Activated CD8-positive, alpha-beta memory T cell treated with anti-CD3 and anti-CD28 coated beads, Interleukin-2, amount 10 ng/mL, durations not matched to agents 7 days and 5 days (primary cell): ENCODE data around the gene TUBA1C. TPM values are rescaled to one million over a fixed set of nuclear protein-coding genes. Genes with fewer than 3 reads are reported as not detected.

Experiments used
- ATAC-seq: fragments of 150-1000 bp; cut with Tn5 transposase; one replicate; pipeline ENCODE4 v1.10.0; 2021; ENCODE audit warnings: moderate library complexity
- CTCF ChIA-PET: fragments of 350-600 bp; sonication (Branson Sonifier 250); formaldehyde crosslinking; loops from one replicate; lab custom pipeline; 2021; ENCODE audit warnings: antibody characterized with exemption; lab: Charles Lee
- DNase-seq: peaks from one replicate; pipeline ENCODE4 v3.0.0-alpha.2; 2020
- H3K27ac Mint-ChIP-seq: one replicate; pipeline ENCODE4 v1.8.0; 2021; ENCODE audit warnings: mild to moderate bottlenecking, mixed read lengths
- H3K27me3 Mint-ChIP-seq: one replicate; pipeline ENCODE4 v1.8.0; 2021; ENCODE audit warnings: mixed read lengths
- H3K36me3 Mint-ChIP-seq: one replicate; pipeline ENCODE4 v1.8.0; 2021; ENCODE audit warnings: mild to moderate bottlenecking, mixed read lengths
- H3K4me1 Mint-ChIP-seq: one replicate; pipeline ENCODE4 v1.8.0; 2021; ENCODE audit warnings: mixed read lengths
- H3K4me3 Mint-ChIP-seq: one replicate; pipeline ENCODE4 v1.8.0; 2021; ENCODE audit warnings: mild to moderate bottlenecking, moderate library complexity, mixed read lengths
- H3K9me3 Mint-ChIP-seq: one replicate; pipeline ENCODE4 v1.8.0; 2022; ENCODE audit warnings: low read depth, mixed read lengths
- total RNA-seq, 2 experiments: library from RNA; stranded (reverse); gene quantifications; one replicate each; pipeline ENCODE4 v1.2.3, GENCODE V29; 2021

TUBA1C gene
- total RNA-seq = 100 to 1,000 TPM; 264 to 266 TPM

- peak; percentile 93 for DNase-seq
- Mint-ChIP-seq H3K9me3 (no peaks in the 10 kb centered on the region), H3K27ac (peak within 1 kb of the TSS; percentile 97), H3K4me3 (peak within 1 kb of the TSS; percentile 94), H3K4me1 (peaks cover 50% of the 10 kb centered on the region), H3K36me3 (peaks cover 40% of the 10 kb centered on the region), H3K27me3 (no peaks in the 10 kb centered on the region)
- CTCF ChIA-PET = interaction anchor here (1.0 to 2.7 kb wide), 13 partner anchors 9 to 275 kb away, joined by 3 to 12 read pairs (median 4); partner anchors contain the start of genes C1QL4, RHEBL1, TROAP and TUBA1A
- ATAC-seq = peak; percentile 88
These were observed at the start of gene TUBA1C for GRCh38 chr12:49264873-49265792. Gene TUBA1C, plus strand, starts transcription at chr12:49265082. Its CDS starts 100 bp downstream, at chr12:49265182.

- ATAC-seq (no peak), DNase-seq (no peak)
- Mint-ChIP-seq H3K27ac (no peak overlapping the region), H3K9me3 (no peaks in the 10 kb centered on the region), H3K36me3 (no peaks in the 10 kb centered on the region), H3K4me1 (no peaks in the 10 kb centered on the region), H3K27me3 (peaks cover 8% of the 10 kb centered on the region), H3K4me3 (no peak overlapping the region)
- CTCF ChIA-PET = interaction anchor here (0.7 kb wide), 1 partner anchor 8 kb away, joined by 4 read pairs; no protein-coding TSS in a partner anchor
These were observed 45.4 kb upstream of the TUBA1C start for GRCh38 chr12:49219417-49220026.

GRCh38 chr12:49220972-49221371 is 43.9 kb upstream of the TUBA1C start:
- no peak for DNase-seq
- H3K27me3 Mint-ChIP-seq = no peaks in the 10 kb centered on the region
- H3K27ac Mint-ChIP-seq = no peak overlapping the region
- no peak overlapping the region for H3K4me3 Mint-ChIP-seq
- no peaks in the 10 kb centered on the region for H3K36me3 Mint-ChIP-seq
- no peak for ATAC-seq
- H3K4me1 Mint-ChIP-seq = no peaks in the 10 kb centered on the region
- H3K9me3 Mint-ChIP-seq = no peaks in the 10 kb centered on the region
- CTCF ChIA-PET = interaction anchor here (0.7 to 0.9 kb wide), 3 partner anchors 13 to 253 kb away, joined by 3 read pairs; no protein-coding TSS in a partner anchor

- Mint-ChIP-seq H3K4me3 (no peak overlapping the region), H3K36me3 (no peaks in the 10 kb centered on the region), H3K27me3 (no peaks in the 10 kb centered on the region), H3K27ac (no peak overlapping the region), H3K9me3 (no peaks in the 10 kb centered on the region), H3K4me1 (no peaks in the 10 kb centered on the region)
- DNase-seq = no peak
- no peak for ATAC-seq
- CTCF ChIA-PET = interaction anchor here (0.7 to 4.1 kb wide), 6 partner anchors 11 to 135 kb away, joined by 3 to 18 read pairs (median 3); partner anchors contain the start of gene TUBA1A
These were observed 41.8 kb upstream of the TUBA1C start for GRCh38 chr12:49223122-49223521.

GRCh38 chr12:49223590-49224369 is 41.1 kb upstream of the TUBA1C start:
- no peaks in the 10 kb centered on the region for H3K9me3 Mint-ChIP-seq
- DNase-seq (no peak), ATAC-seq (no peak)
- H3K27me3 Mint-ChIP-seq = no peaks in the 10 kb centered on the region
- no peaks in the 10 kb centered on the region for H3K4me1 Mint-ChIP-seq
- H3K4me3 Mint-ChIP-seq = no peak overlapping the region
- no peaks in the 10 kb centered on the region for H3K36me3 Mint-ChIP-seq
- CTCF ChIA-PET = interaction anchor here (0.7 to 4.1 kb wide), 6 partner anchors 10 to 137 kb away, joined by 3 to 18 read pairs (median 4); no protein-coding TSS in a partner anchor
- H3K27ac Mint-ChIP-seq = no peak overlapping the region

- Mint-ChIP-seq H3K27me3 (peaks cover 4% of the 10 kb centered on the region), H3K9me3 (no peaks in the 10 kb centered on the region), H3K4me1 (no peaks in the 10 kb centered on the region), H3K27ac (no peak overlapping the region), H3K36me3 (no peaks in the 10 kb centered on the region), H3K4me3 (no peak overlapping the region)
- DNase-seq = no peak
- no peak for ATAC-seq
- CTCF ChIA-PET = interaction anchor here (1.3 to 4.1 kb wide), 3 partner anchors 8 to 161 kb away, joined by 4 to 18 read pairs (median 6); no protein-coding TSS in a partner anchor
These were observed 39.2 kb upstream of the TUBA1C start for GRCh38 chr12:49225576-49226166.

GRCh38 chr12:49227713-49228112 is 37.2 kb upstream of the TUBA1C start:
- H3K27me3 Mint-ChIP-seq = peaks cover 6% of the 10 kb centered on the region
- CTCF ChIA-PET = interaction anchor here (0.5 to 1.3 kb wide), 2 partner anchors 9 to 37 kb away, joined by 3 to 4 read pairs; no protein-coding TSS in a partner anchor
- H3K27ac Mint-ChIP-seq = no peak overlapping the region
- ATAC-seq (no peak), DNase-seq (no peak)
- no peaks in the 10 kb centered on the region for H3K4me1 Mint-ChIP-seq
- no peaks in the 10 kb centered on the region for H3K36me3 Mint-ChIP-seq
- no peak overlapping the region for H3K4me3 Mint-ChIP-seq
- H3K9me3 Mint-ChIP-seq = no peaks in the 10 kb centered on the region

GRCh38 chr12:49228653-49229052 is 36.2 kb upstream of the TUBA1C start:
- CTCF ChIA-PET = interaction anchor here (1.3 kb wide), 1 partner anchor 38 kb away, joined by 3 read pairs; no protein-coding TSS in a partner anchor

GRCh38 chr12:49230176-49230804 is 34.6 kb upstream of the TUBA1C start:
- DNase-seq = no peak
- Mint-ChIP-seq H3K27ac (no peak overlapping the region), H3K36me3 (no peaks in the 10 kb centered on the region), H3K4me3 (no peak overlapping the region), H3K9me3 (no peaks in the 10 kb centered on the region), H3K4me1 (peaks cover 13% of the 10 kb centered on the region), H3K27me3 (peaks cover 6% of the 10 kb centered on the region)
- ATAC-seq = no peak
- CTCF ChIA-PET = interaction anchor here (0.9 to 4.4 kb wide), 4 partner anchors 12 to 166 kb away, joined by 3 to 16 read pairs (median 4); no protein-coding TSS in a partner anchor

More at GRCh38 chr12:49228653-49229052, 36.2 kb upstream of the TUBA1C start:
- Mint-ChIP-seq H3K27me3 (peaks cover 6% of the 10 kb centered on the region), H3K36me3 (no peaks in the 10 kb centered on the region), H3K4me3 (no peak overlapping the region), H3K27ac (no peak overlapping the region), H3K4me1 (peaks cover 3% of the 10 kb centered on the region), H3K9me3 (no peaks in the 10 kb centered on the region)
- DNase-seq = no peak
- ATAC-seq = no peak

- no peak overlapping the region for H3K27ac Mint-ChIP-seq
- DNase-seq (no peak), ATAC-seq (no peak)
- H3K9me3 Mint-ChIP-seq = no peaks in the 10 kb centered on the region
- H3K27me3 Mint-ChIP-seq = peaks cover 6% of the 10 kb centered on the region
- peaks cover 14% of the 10 kb centered on the region for H3K4me1 Mint-ChIP-seq
- CTCF ChIA-PET = interaction anchor here (0.9 to 4.4 kb wide), 4 partner anchors 12 to 167 kb away, joined by 3 to 16 read pairs (median 4); no protein-coding TSS in a partner anchor
- H3K36me3 Mint-ChIP-seq = no peaks in the 10 kb centered on the region
- no peak overlapping the region for H3K4me3 Mint-ChIP-seq
These were observed 34.1 kb upstream of the TUBA1C start for GRCh38 chr12:49230805-49231194.

GRCh38 chr12:49231878-49232655 is 32.8 kb upstream of the TUBA1C start:
- Mint-ChIP-seq H3K36me3 (no peaks in the 10 kb centered on the region), H3K4me3 (no peak overlapping the region), H3K4me1 (peaks cover 22% of the 10 kb centered on the region), H3K27ac (no peak overlapping the region), H3K27me3 (peaks cover 6% of the 10 kb centered on the region), H3K9me3 (no peaks in the 10 kb centered on the region)
- ATAC-seq = no peak
- CTCF ChIA-PET = interaction anchor here (0.9 to 4.4 kb wide), 4 partner anchors 11 to 143 kb away, joined by 3 to 16 read pairs (median 4); no protein-coding TSS in a partner anchor
- no peak for DNase-seq
